Neural cell (in vitro differentiated cells): ENCODE data around the gene TEX22.

Source experiments
- EZH2 ChIP-seq: fragments of 200-600, 300-800 bp; shearing (Covaris generic), sonication (generic); IDR thresholded peaks from 2 replicates; pipeline ENCODE4 v1.6.1; 2014; ENCODE audit warnings: antibody characterized with exemption, low read length, borderline replicate concordance, mild to moderate bottlenecking; ENCODE audit not compliant: insufficient read depth, poor library complexity, severe bottlenecking
- TAF1 ChIP-seq: IDR thresholded peaks from 2 replicates; pipeline ENCODE4 v1.6.1; 2012; ENCODE audit warnings: low read depth
- TF ChIP-seq, protein P1 (sequence below): fragments of 450-650 bp; IDR thresholded peaks from 2 replicates; pipeline ENCODE4 v1.5.1; 2014; ENCODE audit warnings: antibody characterized with exemption, mild to moderate bottlenecking, moderate library complexity; ENCODE audit not compliant: poor library complexity, severe bottlenecking

DNA sequence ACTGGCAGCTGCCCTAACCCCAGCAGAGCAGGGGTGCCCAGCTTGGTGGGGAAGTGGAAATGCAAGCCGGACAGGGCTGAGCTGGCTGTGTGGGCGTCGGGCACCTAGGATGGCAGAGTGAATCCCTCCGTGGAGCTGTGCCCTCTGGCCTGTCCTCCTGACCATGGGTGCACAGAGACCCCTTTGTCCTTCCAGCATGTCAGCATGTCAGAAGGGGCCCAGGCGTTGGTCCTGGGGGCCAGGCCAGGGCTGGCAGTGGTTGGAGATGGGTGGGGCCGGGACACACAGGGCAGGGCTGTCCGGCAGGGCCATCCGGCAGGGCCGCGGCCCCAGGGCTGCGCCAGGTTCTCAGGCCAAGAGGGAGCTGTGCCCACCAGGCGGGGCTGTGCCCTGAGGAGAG, 8.8 kb upstream of the TEX22 start:
- TF ChIP-seq, protein P1, sequence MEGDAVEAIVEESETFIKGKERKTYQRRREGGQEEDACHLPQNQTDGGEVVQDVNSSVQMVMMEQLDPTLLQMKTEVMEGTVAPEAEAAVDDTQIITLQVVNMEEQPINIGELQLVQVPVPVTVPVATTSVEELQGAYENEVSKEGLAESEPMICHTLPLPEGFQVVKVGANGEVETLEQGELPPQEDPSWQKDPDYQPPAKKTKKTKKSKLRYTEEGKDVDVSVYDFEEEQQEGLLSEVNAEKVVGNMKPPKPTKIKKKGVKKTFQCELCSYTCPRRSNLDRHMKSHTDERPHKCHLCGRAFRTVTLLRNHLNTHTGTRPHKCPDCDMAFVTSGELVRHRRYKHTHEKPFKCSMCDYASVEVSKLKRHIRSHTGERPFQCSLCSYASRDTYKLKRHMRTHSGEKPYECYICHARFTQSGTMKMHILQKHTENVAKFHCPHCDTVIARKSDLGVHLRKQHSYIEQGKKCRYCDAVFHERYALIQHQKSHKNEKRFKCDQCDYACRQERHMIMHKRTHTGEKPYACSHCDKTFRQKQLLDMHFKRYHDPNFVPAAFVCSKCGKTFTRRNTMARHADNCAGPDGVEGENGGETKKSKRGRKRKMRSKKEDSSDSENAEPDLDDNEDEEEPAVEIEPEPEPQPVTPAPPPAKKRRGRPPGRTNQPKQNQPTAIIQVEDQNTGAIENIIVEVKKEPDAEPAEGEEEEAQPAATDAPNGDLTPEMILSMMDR, result no peak
- TF ChIP-seq EZH2 (no peak), TAF1 (no peak)
